Measurements from ENCODE around the gene SAMD4A.

Gene SAMD4A

GRCh38 chr14:54706769-54707168, 139.8 kb downstream of the SAMD4A start:
- no peak for DNase-seq (ENCODE audit: low read depth)

GRCh38 chr14:54708161-54708560, 141.2 kb downstream of the SAMD4A start:
- DNase-seq (ENCODE audit: low read depth) = no peak

GRCh38 chr14:54708982-54709381, 142.1 kb downstream of the SAMD4A start:
- DNase-seq (ENCODE audit: low read depth) = no peak

GRCh38 chr14:54709444-54709843, 142.5 kb downstream of the SAMD4A start:
- DNase-seq (ENCODE audit: low read depth) = no peak

GRCh38 chr14:54709867-54710266, 142.9 kb downstream of the SAMD4A start:
- DNase-seq (ENCODE audit: low read depth) = no peak

GRCh38 chr14:54711312-54711711, 144.4 kb downstream of the SAMD4A start:
- DNase-seq (ENCODE audit: low read depth) = no peak

- DNase-seq (ENCODE audit: low read depth) = no peak
Measured at GRCh38 chr14:54711812-54712464, 145.0 kb downstream of the SAMD4A start.

- peak; percentile 75 for DNase-seq (ENCODE audit: low read depth)
Measured at GRCh38 chr14:54712465-54713200, 145.7 kb downstream of the SAMD4A start.

GRCh38 chr14:54713379-54713778, 146.5 kb downstream of the SAMD4A start:
- DNase-seq (ENCODE audit: low read depth) = peak; percentile 54

- no peak for DNase-seq (ENCODE audit: low read depth)
Measured at GRCh38 chr14:54715239-54715638, 148.3 kb downstream of the SAMD4A start.

GRCh38 chr14:54715811-54716210, 148.9 kb downstream of the SAMD4A start:
- DNase-seq (ENCODE audit: low read depth) = no peak

GRCh38 chr14:54716862-54717261, 149.9 kb downstream of the SAMD4A start:
- no peak for DNase-seq (ENCODE audit: low read depth)

- DNase-seq (ENCODE audit: low read depth) = no peak
Measured at GRCh38 chr14:54718046-54718445, 151.1 kb downstream of the SAMD4A start.

GRCh38 chr14:54719406-54719805, 152.5 kb downstream of the SAMD4A start:
- no peak for DNase-seq (ENCODE audit: low read depth)

- no peak for DNase-seq (ENCODE audit: low read depth)
Measured at GRCh38 chr14:54722791-54723432, 156.0 kb downstream of the SAMD4A start.

- DNase-seq (ENCODE audit: low read depth) = no peak
Measured at GRCh38 chr14:54724123-54724522, 157.2 kb downstream of the SAMD4A start.

- DNase-seq (ENCODE audit: low read depth) = no peak
Measured at GRCh38 chr14:54724676-54725325, 157.9 kb downstream of the SAMD4A start.

GRCh38 chr14:54725998-54726397, 159.1 kb downstream of the SAMD4A start:
- no peak for DNase-seq (ENCODE audit: low read depth)

GRCh38 chr14:54727929-54728328, 161.0 kb downstream of the SAMD4A start:
- DNase-seq (ENCODE audit: low read depth) = no peak

GRCh38 chr14:54728700-54729527, 162.0 kb downstream of the SAMD4A start:
- no peak for DNase-seq (ENCODE audit: low read depth)

GRCh38 chr14:54730156-54730961, 163.4 kb downstream of the SAMD4A start:
- peak; percentile 44 for DNase-seq (ENCODE audit: low read depth)
